Activated CD8-positive, alpha-beta memory T cell treated with anti-CD3 and anti-CD28 coated beads for 48 hours (primary cell): ENCODE data around the gene PRAMEF13.
"Not testable (repeated sequence)": the region's sequence is repeated elsewhere in the genome, so short reads cannot be mapped to it uniquely, and the experiment has no call there.

ENCODE experiments used
- DNase-seq, 3 experiments: peaks; one replicate each; pipeline ENCODE4 v3.0.0-alpha.2; 2020; ENCODE audit warnings: low read depth in 2 of 3, low spot score in 2 of 3

PRAMEF13 gene

GRCh38 chr1:13171548-13171947, 29.7 kb downstream of the PRAMEF13 start, which contains the start of gene PRAMEF9:
Gene PRAMEF9 (plus strand): TSS chr1:13171848. CDS start chr1:13175281, 3,433 bp downstream.
- not testable (repeated sequence) for DNase-seq

GRCh38 chr1:13165531-13165930, 35.7 kb downstream of the PRAMEF13 start, which contains the start of gene HNRNPCL4:
Gene HNRNPCL4 (minus strand): TSS chr1:13165631. CDS start chr1:13165467, 164 bp downstream.
- DNase-seq, result not testable (repeated sequence)

GRCh38 chr1:13155909-13156308, 45.3 kb downstream of the PRAMEF13 start, which contains the start of gene PRAMEF26:
Gene PRAMEF26 (minus strand): TSS chr1:13156009. CDS start chr1:13153095, 2,914 bp downstream.
- not testable (repeated sequence) for DNase-seq
